H1 (cell line): ENCODE results near the gene IGFBP3. TPM values are rescaled to one million over a fixed set of nuclear protein-coding genes. Genes with fewer than 3 reads are reported as not detected.

Experiments used
- CTCF ChIA-PET: fragments of 300-600 bp; sonication (Branson Sonifier 250); formaldehyde crosslinking; loops from one replicate; lab custom pipeline; 2021; ENCODE audit not compliant: partially characterized antibody; lab: Charles Lee
- POLR2A ChIA-PET: fragments of 300-600 bp; sonication (Branson Sonifier 250); formaldehyde crosslinking; loops from one replicate; lab custom pipeline; 2021; ENCODE audit warnings: inconsistent platforms; ENCODE audit not compliant: partially characterized antibody; lab: Charles Lee
- DNase-seq, 2 experiments: peaks; one replicate each; pipeline versions ENCODE4 v3.0.0 to v3.0.0-alpha.2; 2010 to 2022; ENCODE audit warnings: low spot score in 2 of 2, low read depth in 1 of 2, mixed read lengths in 1 of 2
- FAIRE-seq: peaks from 2 replicates; lab custom pipeline; 2011; peaks lifted over from hg19 to GRCh38; lab: Jason Lieb, UNC
- H2AFZ ChIP-seq: 2 replicates; pipeline ENCODE4 v1.8.1; 2012; ENCODE audit warnings: low read length, inconsistent platforms
- H2AK5ac ChIP-seq: 2 replicates; pipeline ENCODE4 v1.6.1; 2013; ENCODE audit warnings: low read depth, low read length
- H2BK120ac ChIP-seq: replicated peaks from 2 replicates; pipeline ENCODE3; 2013; ENCODE audit warnings: low read depth, low read length, inconsistent platforms
- H2BK12ac ChIP-seq: 2 replicates; pipeline ENCODE4 v1.6.1; 2013; ENCODE audit warnings: low read depth, low read length
- H2BK15ac ChIP-seq: 2 replicates; pipeline ENCODE4 v1.6.1; 2013; ENCODE audit warnings: low read length
- H2BK20ac ChIP-seq: 2 replicates; pipeline ENCODE4 v1.6.1; 2013; ENCODE audit warnings: low read length
- H2BK5ac ChIP-seq: 2 replicates; pipeline ENCODE4 v1.6.1; 2013; ENCODE audit warnings: low read depth, low read length
- H3K14ac ChIP-seq: 2 replicates; pipeline ENCODE4 v1.6.1; 2013; ENCODE audit warnings: inconsistent platforms; ENCODE audit not compliant: insufficient read length
- H3K18ac ChIP-seq: 2 replicates; pipeline ENCODE4 v1.6.1; 2013; ENCODE audit warnings: low read length; ENCODE audit errors: extremely low read depth
- H3K23ac ChIP-seq: 2 replicates; pipeline ENCODE4 v1.6.1; 2013; ENCODE audit warnings: inconsistent platforms; ENCODE audit not compliant: insufficient read length
- H3K23me2 ChIP-seq: 2 replicates; pipeline ENCODE4 v1.6.1; 2013; ENCODE audit warnings: low read depth, low read length
- H3K27ac ChIP-seq: 2 replicates; pipeline ENCODE4 v1.6.1; 2011; ENCODE audit warnings: low read depth, low read length, inconsistent platforms
- H3K27me3 ChIP-seq, 4 experiments: replicated peaks in 1 of 4; 1 replicate in 1 of 4; 2 replicates in 3 of 4; pipeline versions ENCODE4 v1.6.1 to v1.8.1; 2011 to 2013; ENCODE audit warnings: low read length in 3 of 4, mild to moderate bottlenecking in 3 of 4, inconsistent platforms in 2 of 4, mixed read lengths in 2 of 4, moderate library complexity in 1 of 4; ENCODE audit not compliant: control insufficient read depth in 3 of 4, insufficient read depth in 3 of 4; ENCODE audit errors: extremely low read depth in 1 of 4
- H3K36me3 ChIP-seq, 4 experiments: 2 replicates each; pipeline versions ENCODE4 v1.6.1 to v1.8.1; 2011 to 2013; ENCODE audit warnings: mild to moderate bottlenecking in 4 of 4, low read length in 3 of 4, moderate library complexity in 2 of 4, control low read depth in 1 of 4, inconsistent platforms in 1 of 4; ENCODE audit not compliant: insufficient read depth in 4 of 4, control insufficient read depth in 2 of 4
- H3K4ac ChIP-seq: replicated peaks from 2 replicates; pipeline ENCODE3; 2013; ENCODE audit warnings: low read length, low read depth, mixed read lengths, inconsistent platforms; ENCODE audit not compliant: insufficient read length
- H3K4me1 ChIP-seq, 4 experiments: replicated peaks in 1 of 4; 1 replicate in 1 of 4; 2 replicates in 3 of 4; pipeline versions ENCODE4 v1.6.1 to v1.8.1; 2011 to 2013; ENCODE audit warnings: low read length in 3 of 4, inconsistent platforms in 2 of 4, mixed read lengths in 1 of 4; ENCODE audit not compliant: insufficient read depth in 4 of 4, control insufficient read depth in 3 of 4
- H3K4me2 ChIP-seq, 2 experiments: 2 replicates each; pipeline versions ENCODE4 v1.6.1 to v1.8.1; 2011 to 2013; ENCODE audit warnings: low read depth in 2 of 2, low read length in 2 of 2, control low read depth in 1 of 2, inconsistent platforms in 1 of 2, mild to moderate bottlenecking in 1 of 2; ENCODE audit not compliant: insufficient read depth in 1 of 2
- H3K4me3 ChIP-seq, 4 experiments: fragments of 200-600, 300-600 bp in 1 of 4; sonication (generic), shearing (Covaris generic), sonication (Bioruptor Twin) in 1 of 4; 2 replicates each; pipeline versions ENCODE4 v1.5.1 to v1.8.1; 2011 to 2016; ENCODE audit warnings: low read length in 4 of 4, low read depth in 3 of 4, control low read depth in 2 of 4, inconsistent platforms in 2 of 4, mild to moderate bottlenecking in 2 of 4, mixed read lengths in 1 of 4, moderate library complexity in 1 of 4; ENCODE audit not compliant: insufficient read depth in 2 of 4; ENCODE audit errors: extremely low read depth in 1 of 4
- H3K56ac ChIP-seq: replicated peaks from 2 replicates; pipeline ENCODE3; 2013; ENCODE audit warnings: low read depth, mild to moderate bottlenecking, mixed read lengths, low read length, inconsistent platforms; ENCODE audit not compliant: insufficient read length
- H3K79me1 ChIP-seq: 2 replicates; pipeline ENCODE4 v1.6.1; 2013; ENCODE audit warnings: low read depth, low read length, control low read depth
- H3K79me2 ChIP-seq, 2 experiments: 2 replicates each; pipeline versions ENCODE4 v1.6.1 to v1.8.1; 2012 to 2013; ENCODE audit warnings: low read length in 2 of 2, mild to moderate bottlenecking in 2 of 2, inconsistent platforms in 1 of 2; ENCODE audit not compliant: insufficient read depth in 2 of 2, control insufficient read depth in 1 of 2
- H3K9ac ChIP-seq, 4 experiments: replicated peaks in 1 of 4; 1 replicate in 1 of 4; 2 replicates in 3 of 4; pipeline versions ENCODE4 v1.6.1 to v1.8.1; 2011 to 2013; ENCODE audit warnings: low read depth in 3 of 4, low read length in 3 of 4, control low read depth in 2 of 4, mild to moderate bottlenecking in 2 of 4, moderate library complexity in 2 of 4, inconsistent platforms in 1 of 4; ENCODE audit errors: extremely low read depth in 1 of 4
- H3K9me3 ChIP-seq, 2 experiments: 2 replicates each; pipeline versions ENCODE4 v1.6.1 to v1.8.1; 2012 to 2013; ENCODE audit warnings: mild to moderate bottlenecking in 2 of 2, moderate library complexity in 2 of 2, control low read depth in 1 of 2, inconsistent platforms in 1 of 2, low read depth in 1 of 2, low read length in 1 of 2, mixed read lengths in 1 of 2; ENCODE audit not compliant: insufficient read depth in 2 of 2
- H4K20me1 ChIP-seq, 2 experiments: replicated peaks in 1 of 2; 2 replicates each; pipeline versions ENCODE3 to v1.8.1; 2011 to 2013; ENCODE audit warnings: inconsistent platforms in 2 of 2, low read length in 2 of 2, mild to moderate bottlenecking in 1 of 2; ENCODE audit not compliant: insufficient read depth in 2 of 2, control insufficient read depth in 1 of 2
- H4K5ac ChIP-seq: 2 replicates; pipeline ENCODE4 v1.6.1; 2013; ENCODE audit warnings: low read length, low read depth, mixed read lengths, inconsistent platforms; ENCODE audit not compliant: insufficient read length
- H4K8ac ChIP-seq: 2 replicates; pipeline ENCODE4 v1.8.0; 2013; ENCODE audit warnings: mild to moderate bottlenecking, moderate library complexity, low read length, inconsistent platforms; ENCODE audit not compliant: insufficient read depth; ENCODE audit errors: extremely low read depth
- H4K91ac ChIP-seq: replicated peaks from 2 replicates; pipeline ENCODE3; 2013; ENCODE audit warnings: low read length, mixed read lengths, inconsistent platforms; ENCODE audit not compliant: insufficient read length
- FOSL1 ChIP-seq: IDR thresholded peaks from 2 replicates; pipeline ENCODE4 v1.6.1; 2011; ENCODE audit warnings: mild to moderate bottlenecking, low read depth, low read length, moderate library complexity; ENCODE audit not compliant: insufficient read depth
- KDM4A ChIP-seq: IDR thresholded peaks from one replicate; pipeline ENCODE4 v1.7.1; 2012; ENCODE audit warnings: low read depth, mild to moderate bottlenecking, moderate library complexity, low read length, inconsistent platforms; ENCODE audit not compliant: severe bottlenecking
- RBBP5 ChIP-seq: IDR thresholded peaks from 2 replicates; pipeline ENCODE4 v1.7.1; 2012; ENCODE audit warnings: low read depth, mild to moderate bottlenecking, inconsistent platforms, low read length, moderate library complexity, borderline replicate concordance
- RXRA ChIP-seq: IDR thresholded peaks from 2 replicates; pipeline ENCODE4 v1.6.1; 2011; ENCODE audit warnings: low read depth, mild to moderate bottlenecking, low read length, moderate library complexity; ENCODE audit not compliant: insufficient read depth
- SIX5 ChIP-seq: IDR thresholded peaks from 2 replicates; pipeline ENCODE4 v1.6.1; 2011; ENCODE audit warnings: mild to moderate bottlenecking, low read depth, low read length
- SP4 ChIP-seq: IDR thresholded peaks from 2 replicates; pipeline ENCODE4 v1.6.1; 2012; ENCODE audit warnings: low read length, inconsistent platforms
- SRF ChIP-seq: IDR thresholded peaks from 2 replicates; pipeline ENCODE4 v1.6.1; 2011; ENCODE audit warnings: mild to moderate bottlenecking, low read depth, low read length, moderate library complexity
- TAF1 ChIP-seq: IDR thresholded peaks from 2 replicates; pipeline ENCODE4 v1.6.1; 2011; ENCODE audit warnings: mild to moderate bottlenecking, low read depth, low read length
- WGBS, 2 experiments: shearing (Covaris generic) in 1 of 2; methylation state at CpG; one replicate each; pipeline versions ENCODE4 v1.1.6 to v1.1.7; 2013 to 2015; ENCODE audit warnings: low lambda C conversion rate in 2 of 2, mixed read lengths in 2 of 2, inconsistent platforms in 1 of 2, low coverage in 1 of 2, missing lambda C conversion rate in 1 of 2; ENCODE audit not compliant: insufficient replicate concordance in 2 of 2, insufficient coverage in 1 of 2, insufficient read length in 1 of 2; ENCODE audit errors: extremely low coverage in 1 of 2, missing lambda C conversion rate in 1 of 2; 5-methylcytosine and 5-hydroxymethylcytosine counted together
- polyA plus RNA-seq, 7 experiments: library from polyadenylated mRNA; depleted of rRNA in 3 of 7; stranded (reverse) in 5 of 7; unstranded in 2 of 7; fragments of >200 nt in 5 of 7; fragments of 200-250 nt in 2 of 7; gene quantifications; 1 replicate in 5 of 7; 2 replicates in 1 of 7; 4 replicates in 1 of 7; pipeline versions ENCODE4 v1.2.1 to v1.2.3, GENCODE V29; 2011 to 2013; ENCODE audit warnings: missing spikeins in 2 of 7, mixed read lengths in 2 of 7
- total RNA-seq: library from RNA; stranded (reverse); fragmentation: NEBNext Ultra II Directional; extraction: Animal tissue kit (Norgen Biotek cat#: 25700); gene quantifications from 2 replicates; pipeline ENCODE4 v1.2.1, GENCODE V29; 2021
- TF ChIP-seq, protein P1 (sequence below): IDR thresholded peaks from 2 replicates; pipeline ENCODE4 v1.6.1; 2012; ENCODE audit warnings: low read length, inconsistent platforms

Gene IGFBP3
- total and polyA plus RNA-seq, 2 of the 8 experiments (the other 6 are each of a cell fraction or from before 2014, with no cell fraction given) = 5.5 to 12.1 TPM

GRCh38 chr7:45970454-45970853 is 49.4 kb upstream of the IGFBP3 start:
- H3K23ac ChIP-seq = no peak overlapping the region
- WGBS, 2 experiments = 94% methylated on average over 2 of the region's 2 CpGs; no CpG with 5 or more reads in 1 of the 2 experiments
- POLR2A ChIA-PET = no interaction called here
- no peaks in the 10 kb centered on the region for H3K23me2 ChIP-seq
- H4K91ac ChIP-seq = no peak overlapping the region
- no peak overlapping the region for H2AK5ac ChIP-seq
- TF ChIP-seq SRF (no peak), TAF1 (no peak), SP4 (no peak), SIX5 (no peak), FOSL1 (no peak), KDM4A (no peak), RXRA (no peak), RBBP5 (no peak)
- TF ChIP-seq, protein P1, sequence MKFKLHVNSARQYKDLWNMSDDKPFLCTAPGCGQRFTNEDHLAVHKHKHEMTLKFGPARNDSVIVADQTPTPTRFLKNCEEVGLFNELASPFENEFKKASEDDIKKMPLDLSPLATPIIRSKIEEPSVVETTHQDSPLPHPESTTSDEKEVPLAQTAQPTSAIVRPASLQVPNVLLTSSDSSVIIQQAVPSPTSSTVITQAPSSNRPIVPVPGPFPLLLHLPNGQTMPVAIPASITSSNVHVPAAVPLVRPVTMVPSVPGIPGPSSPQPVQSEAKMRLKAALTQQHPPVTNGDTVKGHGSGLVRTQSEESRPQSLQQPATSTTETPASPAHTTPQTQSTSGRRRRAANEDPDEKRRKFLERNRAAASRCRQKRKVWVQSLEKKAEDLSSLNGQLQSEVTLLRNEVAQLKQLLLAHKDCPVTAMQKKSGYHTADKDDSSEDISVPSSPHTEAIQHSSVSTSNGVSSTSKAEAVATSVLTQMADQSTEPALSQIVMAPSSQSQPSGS = no peak
- no peaks in the 10 kb centered on the region for H4K20me1 ChIP-seq
- no peak for FAIRE-seq
- H2BK120ac ChIP-seq = no peak overlapping the region
- no peak overlapping the region for H3K18ac ChIP-seq
- no peak overlapping the region for H3K4ac ChIP-seq
- no peaks in the 10 kb centered on the region for H3K79me2 ChIP-seq
- no peaks in the 10 kb centered on the region for H3K79me1 ChIP-seq
- H2BK15ac ChIP-seq = 0 out of 2 replicates have a peak overlapping the region, but pooled peaks have one; percentile 12
- CTCF ChIA-PET = interaction anchor here (0.8 to 1.2 kb wide), 2 partner anchors 13 to 14 kb away, joined by 3 read pairs; no protein-coding TSS in a partner anchor
- no peak overlapping the region for H2BK5ac ChIP-seq
- H3K9ac ChIP-seq = no peak overlapping the region
- no peak overlapping the region for H3K4me2 ChIP-seq
- no peaks in the 10 kb centered on the region for H3K9me3 ChIP-seq
- no peak overlapping the region for H2BK12ac ChIP-seq
- H3K27ac ChIP-seq = no peak overlapping the region
- no peak overlapping the region for H3K14ac ChIP-seq
- no peak overlapping the region for H2BK20ac ChIP-seq
- no peak overlapping the region for H2AFZ ChIP-seq
- no peaks in the 10 kb centered on the region for H3K4me1 ChIP-seq
- no peaks in the 10 kb centered on the region for H3K27me3 ChIP-seq
- H4K5ac ChIP-seq = no peak overlapping the region
- H4K8ac ChIP-seq = no peak overlapping the region
- no peaks in the 10 kb centered on the region for H3K36me3 ChIP-seq
- DNase-seq = no peak
- no peak overlapping the region for H3K4me3 ChIP-seq
- no peak overlapping the region for H3K56ac ChIP-seq
